ENCODE results near the gene CLCN6. TPM values are rescaled to one million over a fixed set of nuclear protein-coding genes. Genes with fewer than 3 reads are reported as not detected.

The CLCN6 gene
- total RNA-seq, result 10 to 100 TPM; 14.8 to 16.6 TPM

- ATAC-seq, result peak; percentile 84 to 90
- Mint-ChIP-seq H3K9me3 (no peaks in the 10 kb centered on the region), H3K27ac (peak within 1 kb of the TSS; percentile 90 to 97), H3K36me3 (peaks cover 5 to 15% of the 10 kb centered on the region in 2 donors)
- DNase-seq (ENCODE audit: low spot score in 2 of 2), result peak; percentile 98 to 100
Observed at GRCh38 chr1:11805422-11806306, at the start of gene CLCN6, which contains the start of gene MTHFR. CLCN6 (plus strand) TSS chr1:11806191; CDS start chr1:11806263, 72 bp downstream. MTHFR (minus strand) TSS chr1:11805964; CDS start chr1:11803116, 2,848 bp downstream.

GRCh38 chr1:11757047-11757446, 48.9 kb upstream of the CLCN6 start:
- no peaks in the 10 kb centered on the region for H3K9me3 Mint-ChIP-seq
- no peaks in the 10 kb centered on the region for H3K36me3 Mint-ChIP-seq
- no peak overlapping the region for H3K27ac Mint-ChIP-seq
- ATAC-seq (no peak), DNase-seq (ENCODE audit: low spot score in 2 of 2) (no peak)

- no peak for ATAC-seq
- no peaks in the 10 kb centered on the region for H3K9me3 Mint-ChIP-seq
- no peak overlapping the region for H3K27ac Mint-ChIP-seq
- no peak for DNase-seq (ENCODE audit: low spot score in 2 of 2)
- H3K36me3 Mint-ChIP-seq, result no peaks in the 10 kb centered on the region
Observed at GRCh38 chr1:11759791-11760190, 46.2 kb upstream of the CLCN6 start.

GRCh38 chr1:11761285-11761684, 44.7 kb upstream of the CLCN6 start:
- ATAC-seq, result no peak
- Mint-ChIP-seq H3K27ac (no peak overlapping the region), H3K9me3 (no peaks in the 10 kb centered on the region), H3K36me3 (no peaks in the 10 kb centered on the region)
- DNase-seq (ENCODE audit: low spot score in 2 of 2), result no peak

GRCh38 chr1:11761988-11762406, 44.0 kb upstream of the CLCN6 start, which contains the start of gene C1orf167:
C1orf167 (plus strand) TSS chr1:11762193; CDS start chr1:11764401, 2,208 bp downstream.
- Mint-ChIP-seq H3K27ac (no peak within 1 kb of the TSS), H3K9me3 (no peaks in the 10 kb centered on the region)

GRCh38 chr1:11764115-11764514, 41.9 kb upstream of the CLCN6 start:
- Mint-ChIP-seq H3K27ac (no peak overlapping the region), H3K9me3 (no peaks in the 10 kb centered on the region), H3K36me3 (no peaks in the 10 kb centered on the region)
- no peak for DNase-seq (ENCODE audit: low spot score in 2 of 2)
- no peak for ATAC-seq

More at GRCh38 chr1:11761988-11762406, 44.0 kb upstream of the CLCN6 start, which contains the start of gene C1orf167:
- ATAC-seq (peak; percentile 41 to 73), DNase-seq (ENCODE audit: low spot score in 2 of 2) (peak in 1 of 2 donors; percentile 47)
- H3K36me3 Mint-ChIP-seq, result no peaks in the 10 kb centered on the region

GRCh38 chr1:11764519-11764918, 41.5 kb upstream of the CLCN6 start:
- ATAC-seq (no peak), DNase-seq (ENCODE audit: low spot score in 2 of 2) (no peak)
- Mint-ChIP-seq H3K9me3 (no peaks in the 10 kb centered on the region), H3K36me3 (no peaks in the 10 kb centered on the region), H3K27ac (no peak overlapping the region)

- Mint-ChIP-seq H3K27ac (peak overlapping the region in 1 of 2 donors; percentile 45), H3K36me3 (no peaks in the 10 kb centered on the region), H3K9me3 (no peaks in the 10 kb centered on the region)
- ATAC-seq, result no peak
- no peak for DNase-seq (ENCODE audit: low spot score in 2 of 2)
Observed at GRCh38 chr1:11765661-11766428, 40.1 kb upstream of the CLCN6 start.

GRCh38 chr1:11766429-11766776, 39.6 kb upstream of the CLCN6 start:
- DNase-seq (ENCODE audit: low spot score in 2 of 2) (no peak), ATAC-seq (no peak)
- Mint-ChIP-seq H3K9me3 (no peaks in the 10 kb centered on the region), H3K27ac (no peak overlapping the region), H3K36me3 (no peaks in the 10 kb centered on the region)

- H3K36me3 Mint-ChIP-seq, result no peaks in the 10 kb centered on the region
- H3K9me3 Mint-ChIP-seq, result no peaks in the 10 kb centered on the region
- no peak for ATAC-seq
Observed at GRCh38 chr1:11767922-11768704, 37.9 kb upstream of the CLCN6 start.

GRCh38 chr1:11768821-11769220, 37.2 kb upstream of the CLCN6 start:
- no peaks in the 10 kb centered on the region for H3K9me3 Mint-ChIP-seq
- no peak for ATAC-seq
- no peak for DNase-seq (ENCODE audit: low spot score in 2 of 2)
- no peak overlapping the region for H3K27ac Mint-ChIP-seq
- no peaks in the 10 kb centered on the region for H3K36me3 Mint-ChIP-seq

More at GRCh38 chr1:11767922-11768704, 37.9 kb upstream of the CLCN6 start:
- H3K27ac Mint-ChIP-seq, result no peak overlapping the region
- no peak for DNase-seq (ENCODE audit: low spot score in 2 of 2)

- Mint-ChIP-seq H3K36me3 (no peaks in the 10 kb centered on the region), H3K9me3 (no peaks in the 10 kb centered on the region), H3K27ac (no peak overlapping the region)
- ATAC-seq, result no peak
- DNase-seq (ENCODE audit: low spot score in 2 of 2), result no peak
Observed at GRCh38 chr1:11769274-11769673, 36.7 kb upstream of the CLCN6 start.

- Mint-ChIP-seq H3K36me3 (no peaks in the 10 kb centered on the region), H3K9me3 (no peaks in the 10 kb centered on the region), H3K27ac (no peak overlapping the region)
- DNase-seq (ENCODE audit: low spot score in 2 of 2), result no peak
- no peak for ATAC-seq
Observed at GRCh38 chr1:11770011-11770410, 36.0 kb upstream of the CLCN6 start.

- no peaks in the 10 kb centered on the region for H3K9me3 Mint-ChIP-seq
- no peak for ATAC-seq
- H3K36me3 Mint-ChIP-seq, result no peaks in the 10 kb centered on the region
- no peak for DNase-seq (ENCODE audit: low spot score in 2 of 2)
- no peak overlapping the region for H3K27ac Mint-ChIP-seq
Observed at GRCh38 chr1:11771481-11772043, 34.4 kb upstream of the CLCN6 start.

GRCh38 chr1:11772458-11772857, 33.5 kb upstream of the CLCN6 start:
- ATAC-seq (no peak), DNase-seq (ENCODE audit: low spot score in 2 of 2) (no peak)
- H3K27ac Mint-ChIP-seq, result no peak overlapping the region
- no peaks in the 10 kb centered on the region for H3K9me3 Mint-ChIP-seq
- H3K36me3 Mint-ChIP-seq, result no peaks in the 10 kb centered on the region

GRCh38 chr1:11774753-11775152, 31.2 kb upstream of the CLCN6 start:
- Mint-ChIP-seq H3K36me3 (no peaks in the 10 kb centered on the region), H3K9me3 (no peaks in the 10 kb centered on the region)

More at GRCh38 chr1:11774753-11775152, 31.2 kb upstream of the CLCN6 start:
- ATAC-seq, result no peak
- no peak for DNase-seq (ENCODE audit: low spot score in 2 of 2)
- no peak overlapping the region for H3K27ac Mint-ChIP-seq

Data from activated naive CD4-positive, alpha-beta T cell treated with anti-CD3 and anti-CD28 coated beads, Interleukin-2, amount 50 U/mL, for 72 hours (primary cell).